Breast epithelium (tissue), 3 donors: Measurements from ENCODE around the gene NNMT.

ENCODE experiments used
- POLR2AphosphoS5 ChIP-seq, 3 donors: sonication (generic); formaldehyde crosslinking; IDR thresholded peaks; one replicate each; pipeline ENCODE4 v1.6.1; 2017; ENCODE audit warnings: antibody characterized with exemption in 3 of 3
- TF ChIP-seq, protein P1 (sequence below), 3 donors: fragments of 450-650 bp; IDR thresholded peaks; one replicate each; pipeline ENCODE4 v1.5.1; 2016 to 2017; ENCODE audit warnings: antibody characterized with exemption in 3 of 3, mild to moderate bottlenecking in 3 of 3, moderate library complexity in 3 of 3

DNA sequence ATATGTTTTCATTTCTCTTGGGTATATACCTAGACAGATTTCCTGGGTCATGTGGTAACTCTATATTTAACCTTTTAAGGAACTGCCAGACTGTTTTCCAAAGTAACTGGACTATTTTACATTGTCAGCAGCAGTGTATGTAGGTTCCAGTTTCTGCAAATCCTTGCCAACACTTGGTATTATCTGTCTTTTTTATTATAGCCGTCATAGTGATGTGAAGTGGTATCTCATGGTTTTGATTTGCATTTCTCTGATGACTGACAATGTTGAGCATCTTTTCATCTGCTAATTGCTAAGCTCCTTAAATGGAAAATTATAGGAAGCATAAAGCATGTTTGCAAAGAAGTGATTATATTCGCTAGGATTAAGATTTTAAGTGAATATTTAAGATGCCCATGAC is 13.9 kb downstream of the NNMT start:
- no peak for TF ChIP-seq POLR2AphosphoS5 (IDR thresholded peaks at IDR 0.05)
- TF ChIP-seq, protein P1, sequence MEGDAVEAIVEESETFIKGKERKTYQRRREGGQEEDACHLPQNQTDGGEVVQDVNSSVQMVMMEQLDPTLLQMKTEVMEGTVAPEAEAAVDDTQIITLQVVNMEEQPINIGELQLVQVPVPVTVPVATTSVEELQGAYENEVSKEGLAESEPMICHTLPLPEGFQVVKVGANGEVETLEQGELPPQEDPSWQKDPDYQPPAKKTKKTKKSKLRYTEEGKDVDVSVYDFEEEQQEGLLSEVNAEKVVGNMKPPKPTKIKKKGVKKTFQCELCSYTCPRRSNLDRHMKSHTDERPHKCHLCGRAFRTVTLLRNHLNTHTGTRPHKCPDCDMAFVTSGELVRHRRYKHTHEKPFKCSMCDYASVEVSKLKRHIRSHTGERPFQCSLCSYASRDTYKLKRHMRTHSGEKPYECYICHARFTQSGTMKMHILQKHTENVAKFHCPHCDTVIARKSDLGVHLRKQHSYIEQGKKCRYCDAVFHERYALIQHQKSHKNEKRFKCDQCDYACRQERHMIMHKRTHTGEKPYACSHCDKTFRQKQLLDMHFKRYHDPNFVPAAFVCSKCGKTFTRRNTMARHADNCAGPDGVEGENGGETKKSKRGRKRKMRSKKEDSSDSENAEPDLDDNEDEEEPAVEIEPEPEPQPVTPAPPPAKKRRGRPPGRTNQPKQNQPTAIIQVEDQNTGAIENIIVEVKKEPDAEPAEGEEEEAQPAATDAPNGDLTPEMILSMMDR (IDR thresholded peaks at IDR 0.05) = no peak
